GM12864 (cell line): ENCODE data around the gene MSLN.

Experiments
- DNase-seq: peaks from one replicate; pipeline ENCODE4 v3.0.0-alpha.2; 2011; ENCODE audit warnings: low read depth
- H3K4me3 ChIP-seq: 2 replicates; pipeline ENCODE4 v1.5.1; 2011; ENCODE audit warnings: mild to moderate bottlenecking, low read depth, low read length, control low read depth
- TF ChIP-seq, protein P1 (sequence below): IDR thresholded peaks from 2 replicates; pipeline ENCODE4 v1.5.1; 2011; ENCODE audit warnings: low read depth, mild to moderate bottlenecking, moderate library complexity, low read length, control low read depth, inconsistent platforms; ENCODE audit errors: missing control alignments

Gene MSLN

DNA sequence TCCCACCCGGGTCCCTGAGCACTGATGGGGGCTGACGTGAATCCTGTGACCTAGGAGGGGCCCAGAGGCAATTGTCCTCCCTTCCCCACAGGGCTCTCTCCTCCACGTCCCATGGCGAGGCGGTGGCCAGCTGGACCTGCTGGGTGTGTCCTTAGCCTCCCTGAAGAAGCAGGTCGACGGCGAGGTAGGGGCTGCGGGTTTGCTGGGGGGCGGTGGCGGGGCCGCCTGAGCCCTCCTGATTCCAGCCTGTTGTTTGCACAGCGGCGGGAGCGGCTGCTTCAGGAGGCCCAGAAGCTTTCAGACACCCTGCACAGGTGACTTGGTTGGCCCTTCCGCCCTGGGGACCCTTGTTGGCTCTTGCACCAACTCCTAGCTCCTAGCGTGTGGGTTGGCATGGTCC lies 29.6 kb downstream of the MSLN start:
- TF ChIP-seq, protein P1, sequence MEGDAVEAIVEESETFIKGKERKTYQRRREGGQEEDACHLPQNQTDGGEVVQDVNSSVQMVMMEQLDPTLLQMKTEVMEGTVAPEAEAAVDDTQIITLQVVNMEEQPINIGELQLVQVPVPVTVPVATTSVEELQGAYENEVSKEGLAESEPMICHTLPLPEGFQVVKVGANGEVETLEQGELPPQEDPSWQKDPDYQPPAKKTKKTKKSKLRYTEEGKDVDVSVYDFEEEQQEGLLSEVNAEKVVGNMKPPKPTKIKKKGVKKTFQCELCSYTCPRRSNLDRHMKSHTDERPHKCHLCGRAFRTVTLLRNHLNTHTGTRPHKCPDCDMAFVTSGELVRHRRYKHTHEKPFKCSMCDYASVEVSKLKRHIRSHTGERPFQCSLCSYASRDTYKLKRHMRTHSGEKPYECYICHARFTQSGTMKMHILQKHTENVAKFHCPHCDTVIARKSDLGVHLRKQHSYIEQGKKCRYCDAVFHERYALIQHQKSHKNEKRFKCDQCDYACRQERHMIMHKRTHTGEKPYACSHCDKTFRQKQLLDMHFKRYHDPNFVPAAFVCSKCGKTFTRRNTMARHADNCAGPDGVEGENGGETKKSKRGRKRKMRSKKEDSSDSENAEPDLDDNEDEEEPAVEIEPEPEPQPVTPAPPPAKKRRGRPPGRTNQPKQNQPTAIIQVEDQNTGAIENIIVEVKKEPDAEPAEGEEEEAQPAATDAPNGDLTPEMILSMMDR: no peak
- no peak overlapping the region for H3K4me3 ChIP-seq
- no peak for DNase-seq

DNA sequence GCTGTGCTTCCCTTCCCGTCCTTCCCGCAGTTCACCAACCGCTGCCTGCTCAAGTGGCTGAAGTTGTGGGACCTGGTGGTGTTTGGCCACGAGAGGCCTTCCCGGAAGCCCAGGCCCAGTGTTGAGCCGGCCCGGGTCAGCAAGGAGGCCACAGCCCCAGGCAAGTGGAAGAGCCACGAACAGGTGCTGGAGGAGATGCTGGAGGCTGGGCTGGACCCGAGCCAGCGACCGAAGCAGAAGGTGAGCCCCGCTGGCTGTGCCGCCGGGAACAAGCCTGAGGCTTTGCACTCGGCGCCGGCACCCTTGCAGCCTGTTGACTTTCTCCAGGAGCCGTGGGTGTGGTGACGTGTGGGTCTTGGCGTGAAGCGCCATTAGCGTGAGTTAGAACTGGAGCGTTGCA lies 30.6 kb downstream of the MSLN start:
- DNase-seq: no peak
- H3K4me3 ChIP-seq: no peak overlapping the region
- TF ChIP-seq, protein P1: no peak

DNA sequence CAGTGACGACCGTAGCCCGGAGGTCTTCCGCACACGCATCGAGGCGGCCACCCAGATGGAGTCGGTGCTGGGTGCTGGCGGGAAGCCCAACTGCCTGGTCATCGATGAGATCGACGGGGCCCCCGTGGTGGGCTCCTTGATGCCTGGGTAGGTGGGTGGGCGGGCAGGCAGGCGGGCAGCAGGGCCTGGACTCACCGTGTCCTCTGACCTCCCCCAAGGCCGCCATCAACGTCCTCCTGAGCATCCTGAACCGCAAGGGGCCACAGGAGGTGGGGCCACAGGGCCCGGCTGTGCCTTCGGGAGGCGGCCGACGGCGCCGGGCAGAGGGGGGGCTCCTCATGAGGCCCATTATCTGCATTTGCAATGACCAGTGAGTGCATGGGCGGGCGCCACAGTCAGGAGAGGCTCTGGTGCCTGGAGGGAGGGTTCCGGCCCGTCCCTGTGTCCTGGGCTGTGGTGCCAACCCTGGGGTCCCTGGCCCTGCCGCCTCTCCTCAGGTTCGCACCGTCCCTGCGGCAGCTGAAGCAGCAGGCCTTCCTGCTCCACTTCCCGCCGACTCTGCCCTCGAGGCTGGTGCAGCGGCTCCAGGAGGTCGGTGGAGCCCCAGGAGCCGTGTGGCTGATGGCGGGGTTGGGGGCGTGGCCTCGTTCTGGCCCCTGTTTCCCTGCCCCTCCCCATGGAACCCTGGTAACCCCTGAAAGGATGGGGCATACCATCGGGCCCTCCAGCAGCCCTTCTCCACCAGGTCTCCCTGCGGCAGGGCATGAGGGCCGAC lies 31.9 kb downstream of the MSLN start:
- TF ChIP-seq, protein P1: no peak
- DNase-seq: no peak
- H3K4me3 ChIP-seq: no peak overlapping the region

DNA sequence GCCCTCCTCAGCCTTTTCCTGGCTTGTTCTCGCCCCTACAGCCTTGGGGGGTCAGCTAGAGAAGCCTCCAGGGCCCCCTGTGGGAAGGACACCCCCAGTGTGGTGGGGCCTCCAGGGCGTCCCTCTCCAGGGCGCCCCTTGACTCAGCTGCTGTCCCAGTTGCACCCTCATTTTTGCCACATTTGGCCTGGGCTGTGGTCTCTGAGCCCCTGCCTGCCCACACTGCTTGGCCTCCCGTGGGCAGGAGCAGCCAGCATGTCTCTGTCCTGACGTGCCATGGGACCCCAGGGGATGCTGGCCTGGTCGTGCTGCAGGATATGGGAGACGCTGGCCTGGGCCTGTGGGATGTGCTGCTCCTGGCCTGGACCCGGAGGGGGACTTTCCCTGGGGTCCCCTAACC lies 32.9 kb downstream of the MSLN start:
- TF ChIP-seq, protein P1: no peak

DNA sequence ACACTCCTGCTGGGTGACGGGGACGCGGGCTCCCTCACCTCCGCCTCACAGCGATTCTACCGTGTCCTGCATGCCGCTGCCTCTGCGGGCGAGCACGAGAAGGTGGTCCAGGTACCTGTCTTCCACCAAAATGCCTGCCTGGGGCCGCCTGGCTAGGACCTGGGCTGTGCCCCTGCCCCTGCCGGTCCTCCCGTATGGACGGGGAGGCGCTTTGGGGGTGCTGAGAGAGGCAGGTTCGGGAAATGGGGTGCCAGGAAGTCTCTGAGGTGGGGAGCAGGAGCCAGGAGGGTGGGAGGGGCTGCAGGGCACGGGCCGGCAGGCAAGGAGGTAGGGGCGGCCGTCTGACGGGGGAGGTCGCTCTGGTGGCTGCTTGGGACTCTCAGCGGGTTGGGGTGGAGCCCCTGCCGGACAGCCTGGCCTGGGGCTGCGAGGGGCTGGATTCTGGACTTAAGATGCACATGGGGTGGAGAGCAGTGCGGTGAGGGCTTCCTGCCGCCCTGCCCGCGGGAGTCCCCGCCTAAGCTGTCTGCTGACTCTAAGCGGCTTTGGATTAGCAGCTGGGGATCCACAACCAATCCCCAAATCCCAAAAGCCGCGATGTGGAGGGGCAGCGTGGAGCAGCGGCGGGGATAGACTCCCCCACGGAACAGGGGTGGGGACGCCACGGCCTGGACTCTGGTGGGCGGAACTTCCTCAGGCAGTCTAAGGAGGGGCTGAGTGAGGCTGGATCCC lies 33.7 kb downstream of the MSLN start:
- TF ChIP-seq, protein P1: no peak
- DNase-seq: no peak
- no peak overlapping the region for H3K4me3 ChIP-seq

More for the DNA sequence above, 32.9 kb downstream of the MSLN start:
- DNase-seq: no peak
- no peak overlapping the region for H3K4me3 ChIP-seq

DNA sequence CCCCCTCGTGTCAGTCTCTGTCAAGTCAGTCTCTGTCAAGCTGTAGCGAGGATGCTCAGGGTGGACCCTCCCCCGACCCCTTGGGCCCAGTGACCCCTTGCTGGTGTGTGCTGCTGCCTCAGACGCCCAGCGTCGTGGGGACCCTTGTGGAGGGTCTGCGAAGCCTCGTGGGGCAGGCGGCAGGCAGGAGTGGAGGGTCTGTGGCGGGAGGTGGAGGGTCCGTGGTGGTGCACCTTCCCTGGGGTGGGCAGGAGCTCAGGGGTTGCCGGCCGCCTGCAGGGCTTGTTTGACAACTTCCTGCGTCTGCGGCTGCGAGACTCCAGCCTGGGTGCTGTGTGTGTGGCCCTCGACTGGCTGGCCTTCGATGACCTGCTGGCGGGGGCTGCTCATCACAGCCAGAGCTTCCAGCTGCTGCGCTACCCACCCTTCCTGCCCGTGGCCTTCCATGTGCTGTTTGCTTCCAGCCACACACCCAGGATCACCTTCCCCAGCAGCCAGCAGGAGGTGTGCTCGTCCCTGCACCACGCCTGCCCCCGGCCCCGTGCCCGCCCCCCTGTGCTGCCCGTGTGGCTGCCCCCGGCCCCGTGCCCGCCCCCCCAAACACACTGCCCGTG lies 34.4 kb downstream of the MSLN start:
- no peak overlapping the region for H3K4me3 ChIP-seq
- TF ChIP-seq, protein P1: no peak
- DNase-seq: no peak
